Skeletal muscle tissue (tissue), 4 donors: ENCODE measurements around the gene ADAM12. TPM values are rescaled to one million over a fixed set of nuclear protein-coding genes. Genes with fewer than 3 reads are reported as not detected.

Experiments used
- H3K27ac ChIP-seq: one replicate; pipeline ENCODE4 v1.7.0; 2013; ENCODE audit warnings: mild to moderate bottlenecking, low read depth, low read length, inconsistent platforms
- H3K27me3 ChIP-seq, 3 donors: one replicate each; pipeline ENCODE4 v1.7.0; 2013; ENCODE audit warnings: low read length in 3 of 3; ENCODE audit not compliant: control insufficient read depth in 3 of 3, insufficient read depth in 3 of 3
- H3K36me3 ChIP-seq, 3 donors: one replicate each; pipeline ENCODE4 v1.7.0; 2013; ENCODE audit warnings: low read length in 3 of 3; ENCODE audit not compliant: control insufficient read depth in 3 of 3, insufficient read depth in 3 of 3
- H3K4me1 ChIP-seq, 3 donors: one replicate each; pipeline ENCODE4 v1.7.0; 2013; ENCODE audit warnings: low read length in 3 of 3, mild to moderate bottlenecking in 3 of 3; ENCODE audit not compliant: control insufficient read depth in 3 of 3, insufficient read depth in 3 of 3
- H3K4me3 ChIP-seq, 3 donors: one replicate each; pipeline ENCODE4 v1.7.0; 2013; ENCODE audit warnings: low read length in 3 of 3
- H3K9ac ChIP-seq, 3 donors: one replicate each; pipeline ENCODE4 v1.7.0; 2013; ENCODE audit warnings: low read length in 3 of 3, mild to moderate bottlenecking in 3 of 3, moderate library complexity in 2 of 3, low read depth in 1 of 3
- H3K9me3 ChIP-seq, 3 donors: one replicate each; pipeline ENCODE4 v1.7.0; 2013; ENCODE audit warnings: low read length in 3 of 3; ENCODE audit not compliant: control insufficient read depth in 3 of 3
- total RNA-seq: library from RNA; depleted of rRNA; stranded (reverse); fragments of >200 nt; gene quantifications from one replicate; pipeline ENCODE4 v1.2.3, GENCODE V29; 2014
- donor health status: Osteomylitis.

Gene ADAM12
- total RNA-seq, 1 donor from 2014 or later, result 13.0 TPM

GRCh38 chr10:126375299-126375698 lies 13.0 kb downstream of the ADAM12 start:
- H3K27ac ChIP-seq, result no peak overlapping the region
- no peaks in the 10 kb centered on the region for H3K36me3 ChIP-seq
- no peaks in the 10 kb centered on the region for H3K9me3 ChIP-seq
- peaks cover 0 to 7% (median 0%) of the 10 kb centered on the region in 3 donors for H3K4me1 ChIP-seq
- H3K4me3 ChIP-seq, result no peak overlapping the region
- no peaks in the 10 kb centered on the region for H3K27me3 ChIP-seq
- no peak overlapping the region for H3K9ac ChIP-seq

DNA sequence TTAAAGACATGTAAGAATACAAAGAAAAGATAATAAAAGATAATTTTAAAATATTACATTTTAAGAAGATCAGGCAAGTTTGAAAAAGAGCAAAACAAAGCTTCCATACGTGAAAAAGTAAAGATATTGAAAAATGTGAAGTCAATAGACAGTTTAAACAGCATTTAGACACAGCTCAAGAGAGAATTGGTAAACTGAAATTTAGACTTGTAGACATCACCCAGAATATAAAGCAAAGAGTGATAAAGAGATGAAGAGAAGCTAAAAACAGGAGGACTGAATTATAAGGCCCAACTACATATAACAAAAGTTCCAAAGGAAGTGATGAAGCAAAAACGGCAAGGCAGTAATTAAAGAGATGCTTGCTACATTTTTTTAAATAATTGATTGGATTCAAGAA lies 13.8 kb downstream of the ADAM12 start:
- peaks cover 0 to 11% (median 0%) of the 10 kb centered on the region in 3 donors for H3K4me1 ChIP-seq
- no peak overlapping the region for H3K9ac ChIP-seq
- H3K9me3 ChIP-seq, result no peaks in the 10 kb centered on the region
- no peak overlapping the region for H3K4me3 ChIP-seq
- no peaks in the 10 kb centered on the region for H3K36me3 ChIP-seq
- H3K27me3 ChIP-seq, result no peaks in the 10 kb centered on the region
- H3K27ac ChIP-seq, result no peak overlapping the region

DNA sequence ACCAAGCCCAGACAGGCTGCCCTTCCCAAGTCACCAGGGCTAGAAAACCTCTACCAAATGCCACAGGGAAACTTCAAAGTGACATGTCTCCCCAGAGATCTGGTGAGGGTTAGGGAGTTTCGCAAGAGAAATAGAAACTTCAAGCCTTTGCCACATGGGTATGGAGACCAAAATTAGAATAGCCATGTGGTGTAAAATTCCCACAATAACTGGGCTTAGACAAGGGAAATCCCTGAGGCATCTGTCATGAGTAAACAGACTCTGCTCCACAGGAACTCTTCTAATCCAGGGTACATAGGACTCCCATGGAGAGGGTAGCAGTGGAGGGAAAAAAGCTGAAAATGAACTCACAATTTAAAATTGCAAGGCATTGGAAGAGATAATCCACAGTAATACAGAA lies 14.3 kb downstream of the ADAM12 start:
- Histone ChIP-seq H3K4me3 (no peak overlapping the region), H3K36me3 (no peaks in the 10 kb centered on the region), H3K9ac (no peak overlapping the region), H3K4me1 (peaks cover 0 to 11% (median 0%) of the 10 kb centered on the region in 3 donors), H3K9me3 (no peaks in the 10 kb centered on the region), H3K27ac (peak overlapping the region; percentile 14), H3K27me3 (no peaks in the 10 kb centered on the region)

DNA sequence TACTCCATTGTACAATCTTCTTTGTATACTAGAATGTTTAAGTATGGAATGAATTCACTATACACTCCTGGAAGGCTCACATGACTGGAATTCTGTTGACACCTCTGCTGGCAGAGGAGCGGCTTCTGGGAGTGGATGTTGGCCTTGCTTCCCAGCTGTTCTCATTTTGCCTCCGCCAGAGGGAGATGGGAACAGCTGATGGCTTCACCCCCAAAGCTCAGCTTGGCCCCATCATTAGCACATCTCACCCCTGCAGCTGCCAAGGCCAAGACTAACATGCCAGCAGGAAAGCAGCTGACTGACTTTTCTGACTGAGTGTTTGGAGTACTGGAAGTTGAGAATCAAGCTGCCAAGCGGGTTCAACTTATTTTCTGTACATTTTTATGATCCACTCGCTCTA lies 15.1 kb downstream of the ADAM12 start:
- Histone ChIP-seq H3K36me3 (no peaks in the 10 kb centered on the region), H3K4me3 (no peak overlapping the region), H3K9ac (no peak overlapping the region), H3K27me3 (no peaks in the 10 kb centered on the region), H3K27ac (peak overlapping the region; percentile 14), H3K4me1 (peaks cover 0 to 11% (median 0%) of the 10 kb centered on the region in 3 donors), H3K9me3 (no peaks in the 10 kb centered on the region)

GRCh38 chr10:126372396-126372795 lies 15.9 kb downstream of the ADAM12 start:
- H3K4me1 ChIP-seq, result peaks cover 0 to 11% (median 0%) of the 10 kb centered on the region in 3 donors
- no peaks in the 10 kb centered on the region for H3K27me3 ChIP-seq
- no peak overlapping the region for H3K4me3 ChIP-seq
- H3K9ac ChIP-seq, result no peak overlapping the region
- H3K9me3 ChIP-seq, result no peaks in the 10 kb centered on the region
- no peak overlapping the region for H3K27ac ChIP-seq
- H3K36me3 ChIP-seq, result no peaks in the 10 kb centered on the region

DNA sequence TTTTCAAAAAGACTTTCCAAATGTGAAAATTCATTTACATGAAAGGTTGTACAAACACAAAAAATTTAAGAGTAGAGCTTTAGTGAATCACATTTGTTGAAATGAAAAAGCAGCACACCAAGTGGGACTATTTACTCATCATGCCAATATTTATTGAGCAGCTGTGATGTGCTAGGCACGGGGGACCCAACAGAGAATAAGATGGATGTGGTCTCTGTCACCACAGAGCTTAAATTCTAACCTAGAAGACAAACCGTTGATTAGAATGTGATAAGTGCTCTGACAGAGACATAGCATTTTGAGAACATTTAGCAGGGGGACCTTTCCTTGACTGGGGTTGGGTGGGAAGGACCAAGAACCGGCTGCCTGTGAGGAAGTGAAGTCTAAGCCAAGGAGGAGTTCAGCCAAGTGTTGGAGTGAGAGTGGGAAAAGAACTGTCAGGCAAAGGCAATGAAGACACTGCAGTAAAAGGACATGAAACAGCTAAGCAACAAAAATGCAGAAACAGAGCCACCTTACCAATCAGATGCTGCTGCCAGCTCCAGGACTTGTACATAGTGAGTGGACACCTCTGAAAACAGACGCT lies 19.1 kb downstream of the ADAM12 start:
- Histone ChIP-seq H3K9ac (no peak overlapping the region), H3K9me3 (no peaks in the 10 kb centered on the region), H3K4me1 (peaks cover 0 to 11% (median 0%) of the 10 kb centered on the region in 3 donors), H3K27me3 (no peaks in the 10 kb centered on the region), H3K36me3 (no peaks in the 10 kb centered on the region), H3K27ac (no peak overlapping the region), H3K4me3 (no peak overlapping the region)

DNA sequence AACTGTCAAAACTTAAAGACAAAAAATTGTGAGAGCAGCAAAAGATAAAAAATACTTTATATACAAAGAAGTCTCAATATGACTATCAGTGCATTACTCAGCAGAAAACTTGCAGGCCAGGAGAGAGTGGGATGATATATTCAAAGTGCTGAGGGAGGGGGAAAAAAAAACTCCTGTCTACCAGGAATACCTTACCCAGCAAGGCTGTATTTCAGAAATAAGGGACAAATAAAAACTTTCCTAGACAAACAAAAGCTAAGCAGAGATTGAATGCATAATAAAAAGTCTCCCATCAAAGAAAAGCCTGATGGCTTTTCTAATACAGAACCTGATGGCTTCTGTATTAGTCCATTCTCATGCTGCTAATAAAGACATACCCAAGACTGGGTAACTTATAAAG lies 31.1 kb downstream of the ADAM12 start:
- no peaks in the 10 kb centered on the region for H3K9me3 ChIP-seq
- H3K4me3 ChIP-seq, result no peak overlapping the region
- H3K4me1 ChIP-seq, result no peaks in the 10 kb centered on the region
- no peaks in the 10 kb centered on the region for H3K36me3 ChIP-seq
- no peak overlapping the region for H3K27ac ChIP-seq
- no peak overlapping the region for H3K9ac ChIP-seq
- peaks cover 0 to 2% (median 0%) of the 10 kb centered on the region in 3 donors for H3K27me3 ChIP-seq

- no peak overlapping the region for H3K4me3 ChIP-seq
- H3K9me3 ChIP-seq, result no peaks in the 10 kb centered on the region
- H3K27me3 ChIP-seq, result peaks cover 0 to 9% (median 2%) of the 10 kb centered on the region in 3 donors
- H3K9ac ChIP-seq, result no peak overlapping the region
- H3K4me1 ChIP-seq, result no peaks in the 10 kb centered on the region
- no peak overlapping the region for H3K27ac ChIP-seq
- H3K36me3 ChIP-seq, result no peaks in the 10 kb centered on the region
Observed at GRCh38 chr10:126353666-126354065, 34.6 kb downstream of the ADAM12 start.

DNA sequence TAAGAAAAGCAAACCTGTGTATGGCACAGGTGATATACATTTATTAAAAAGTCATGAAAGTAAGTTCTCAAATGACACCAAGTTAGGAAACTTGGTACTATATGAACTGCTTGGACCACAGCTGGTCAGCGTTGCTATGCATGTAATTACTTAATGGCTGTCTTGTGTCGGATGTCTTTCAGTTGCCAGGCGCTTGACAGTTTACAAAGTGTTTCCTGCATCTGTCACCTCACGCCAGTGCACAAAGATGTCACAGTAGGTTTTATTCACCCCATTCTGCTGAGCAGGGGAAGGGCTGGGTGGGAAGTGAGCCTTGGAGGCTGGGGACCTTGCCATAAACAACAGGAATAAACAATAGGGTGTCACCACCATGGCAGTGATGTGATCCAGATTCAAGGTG lies 35.8 kb downstream of the ADAM12 start:
- H3K36me3 ChIP-seq, result no peaks in the 10 kb centered on the region
- no peak overlapping the region for H3K27ac ChIP-seq
- no peaks in the 10 kb centered on the region for H3K4me1 ChIP-seq
- H3K9me3 ChIP-seq, result no peaks in the 10 kb centered on the region
- no peak overlapping the region for H3K9ac ChIP-seq
- H3K4me3 ChIP-seq, result no peak overlapping the region
- H3K27me3 ChIP-seq, result peaks cover 0 to 9% (median 2%) of the 10 kb centered on the region in 3 donors

DNA sequence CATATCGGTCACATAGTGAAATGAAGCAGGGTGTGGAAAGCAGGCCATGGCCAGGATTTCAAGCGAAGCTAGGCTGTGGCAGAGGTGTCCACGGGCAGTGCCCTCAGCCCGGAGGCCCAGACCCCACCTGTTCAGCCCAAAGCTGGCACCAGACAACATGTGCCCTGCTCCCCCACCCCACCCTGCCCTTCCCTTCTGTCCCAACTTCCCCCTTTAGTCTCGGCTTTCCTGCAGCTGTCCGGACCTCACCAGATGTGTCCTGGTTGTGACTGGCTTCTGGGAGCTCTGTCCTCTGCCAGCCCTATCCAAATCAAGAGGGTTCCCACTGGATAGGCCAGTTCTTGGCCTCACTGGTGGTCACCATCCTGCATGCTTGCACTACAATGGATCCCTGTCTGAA lies 37.3 kb downstream of the ADAM12 start:
- Histone ChIP-seq H3K27ac (no peak overlapping the region), H3K9ac (no peak overlapping the region), H3K36me3 (no peaks in the 10 kb centered on the region), H3K4me3 (no peak overlapping the region), H3K9me3 (no peaks in the 10 kb centered on the region), H3K27me3 (peaks cover 0 to 9% (median 2%) of the 10 kb centered on the region in 3 donors), H3K4me1 (no peaks in the 10 kb centered on the region)
